Activated naive CD8-positive, alpha-beta T cell treated with anti-CD3 and anti-CD28 coated beads, Interleukin-2, amount 50 U/mL, for 16 hours (primary cell): ENCODE results near the gene NFIB.

Experiments used
- DNase-seq: peaks from one replicate; pipeline ENCODE4 v3.0.0-alpha.2; 2020; ENCODE audit warnings: low read depth, low spot score

NFIB gene

GRCh38 chr9:14278291-14278721 is 35.6 kb downstream of the NFIB start:
- DNase-seq: no peak

DNA sequence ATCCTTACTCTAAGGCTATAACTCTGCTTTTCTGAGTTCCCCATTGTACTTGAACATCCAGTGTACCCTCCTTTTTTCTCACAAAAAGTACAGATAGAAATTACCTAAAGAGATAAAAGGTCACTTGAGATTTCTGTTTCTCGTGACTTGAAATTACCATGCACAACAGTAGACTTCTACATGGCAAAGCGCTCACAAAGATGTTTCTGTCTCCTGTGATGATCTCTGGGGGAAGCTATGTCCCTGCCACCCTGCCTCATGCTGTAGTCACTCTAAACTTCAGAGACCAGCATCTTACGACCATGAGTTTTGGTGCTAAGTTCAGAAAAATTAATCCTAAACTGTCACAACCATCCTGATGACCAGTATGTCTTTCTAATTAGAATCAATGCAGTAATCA is 36.2 kb downstream of the NFIB start:
- DNase-seq: no peak

DNA sequence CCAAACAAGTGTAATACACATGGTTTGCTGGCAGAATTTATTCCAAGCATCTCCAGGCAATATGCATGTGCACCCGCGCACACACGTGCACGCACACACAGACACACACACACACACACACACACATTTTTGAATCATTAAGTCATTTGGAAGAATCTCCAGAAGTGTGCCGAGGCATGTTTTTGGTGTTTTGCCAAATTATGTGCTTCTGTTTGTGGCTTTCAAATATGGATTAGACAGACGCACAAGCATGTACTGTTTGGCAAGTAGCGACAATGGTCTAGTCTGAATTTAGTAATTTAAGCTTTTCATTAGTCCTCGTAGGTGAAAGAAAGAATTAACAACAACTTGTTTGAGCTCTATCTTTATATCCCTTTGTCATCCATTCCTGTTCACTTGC is 36.7 kb downstream of the NFIB start:
- no peak for DNase-seq

- no peak for DNase-seq
Measured at GRCh38 chr9:14275331-14275730, 38.6 kb downstream of the NFIB start.

DNA sequence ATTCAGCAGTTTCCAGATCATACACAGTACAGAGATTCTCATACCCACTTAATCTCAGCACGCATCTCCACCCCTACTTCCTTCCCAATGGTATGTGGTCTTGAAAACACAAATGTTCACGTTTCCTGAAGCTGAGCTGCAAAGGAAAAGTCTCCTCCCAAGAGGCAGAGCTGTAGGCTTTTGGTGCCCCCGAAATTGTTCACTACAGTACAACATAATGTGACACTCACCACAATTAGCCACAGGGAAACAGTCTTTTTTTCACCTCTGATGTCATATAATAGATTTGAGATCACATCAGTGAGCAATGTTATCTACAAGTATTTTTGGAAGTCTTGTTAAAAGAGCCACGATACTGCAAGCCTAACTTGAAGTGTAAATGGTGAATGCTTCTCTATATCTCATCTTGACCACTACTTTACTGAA is 40.2 kb downstream of the NFIB start:
- DNase-seq: no peak

- DNase-seq: no peak
Measured at GRCh38 chr9:14272927-14273528, 40.9 kb downstream of the NFIB start.

GRCh38 chr9:14271093-14271673 is 42.8 kb downstream of the NFIB start:
- no peak for DNase-seq

DNA sequence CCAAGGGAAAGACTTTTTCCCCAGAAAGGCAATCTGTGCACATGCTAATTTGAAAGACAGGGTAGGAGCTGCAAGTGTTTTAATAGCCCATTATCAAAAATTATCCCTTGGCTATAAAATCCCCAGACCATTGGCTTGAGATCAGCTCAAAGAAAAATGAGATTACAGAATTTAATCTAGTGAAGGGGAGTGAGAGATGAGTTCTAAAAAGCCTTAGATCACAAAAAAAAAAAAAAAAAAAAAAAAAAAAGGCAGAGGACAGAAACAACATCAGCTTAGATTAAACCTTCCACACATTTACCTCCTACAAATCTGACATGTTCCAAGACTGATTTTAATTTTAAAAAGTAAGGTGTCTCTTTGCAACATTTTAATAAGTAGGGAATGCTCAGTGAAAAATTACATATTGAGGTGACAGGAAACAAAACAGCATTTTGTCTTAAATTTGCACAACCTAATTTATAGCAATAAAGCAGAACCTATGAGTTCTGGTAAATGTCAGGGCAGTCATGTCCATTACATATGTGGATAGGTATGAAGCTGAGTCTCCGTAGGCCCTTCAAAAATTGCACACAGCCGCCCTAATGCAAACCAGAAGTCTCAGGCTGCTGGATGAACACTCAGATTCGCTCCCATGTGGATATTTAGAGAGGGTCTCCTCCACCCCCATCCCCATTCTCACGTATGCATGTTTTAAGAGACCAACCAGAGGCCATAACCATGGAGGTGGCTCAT is 43.4 kb downstream of the NFIB start:
- no peak for DNase-seq

DNA sequence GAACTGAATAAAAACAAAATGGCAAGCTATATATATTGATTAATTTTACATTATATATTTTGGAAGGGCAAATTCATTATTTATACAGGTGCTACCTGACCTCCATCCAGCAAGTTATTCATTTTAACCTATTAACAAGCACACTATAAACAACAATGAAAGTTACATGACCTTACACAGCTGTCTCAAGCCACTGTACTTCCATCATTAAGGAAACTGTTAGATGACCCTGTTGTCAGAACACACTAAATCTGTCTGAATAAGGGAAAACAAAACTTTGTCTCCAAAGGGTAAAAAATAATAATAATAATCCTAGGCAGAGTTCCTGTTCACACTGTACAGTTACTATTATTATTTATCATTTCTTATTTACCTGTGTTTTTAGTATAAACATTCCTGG is 44.0 kb downstream of the NFIB start:
- DNase-seq: no peak

- DNase-seq: no peak
Measured at GRCh38 chr9:14263707-14264483, 50.0 kb downstream of the NFIB start.

- no peak for DNase-seq
Measured at GRCh38 chr9:14262827-14263226, 51.1 kb downstream of the NFIB start.

DNA sequence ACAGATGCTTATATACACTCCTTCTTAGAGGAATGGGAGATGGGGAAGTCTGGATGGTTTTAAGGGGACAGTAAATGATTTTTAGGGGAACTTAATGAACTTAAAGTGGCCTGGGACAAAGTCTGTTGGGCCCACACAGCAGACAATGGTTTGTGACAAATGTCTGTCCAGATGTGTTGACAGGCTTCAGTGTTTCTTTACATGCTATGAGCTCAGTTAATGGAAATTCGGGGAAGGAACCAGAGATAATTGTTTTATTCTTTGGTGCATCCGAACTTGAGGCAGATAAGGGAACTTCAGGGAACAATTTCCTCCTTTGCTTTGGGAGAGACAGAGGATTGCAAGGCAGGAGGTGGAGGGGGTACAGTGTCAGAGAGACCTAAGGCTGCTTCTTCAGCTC is 52.3 kb downstream of the NFIB start:
- no peak for DNase-seq

DNA sequence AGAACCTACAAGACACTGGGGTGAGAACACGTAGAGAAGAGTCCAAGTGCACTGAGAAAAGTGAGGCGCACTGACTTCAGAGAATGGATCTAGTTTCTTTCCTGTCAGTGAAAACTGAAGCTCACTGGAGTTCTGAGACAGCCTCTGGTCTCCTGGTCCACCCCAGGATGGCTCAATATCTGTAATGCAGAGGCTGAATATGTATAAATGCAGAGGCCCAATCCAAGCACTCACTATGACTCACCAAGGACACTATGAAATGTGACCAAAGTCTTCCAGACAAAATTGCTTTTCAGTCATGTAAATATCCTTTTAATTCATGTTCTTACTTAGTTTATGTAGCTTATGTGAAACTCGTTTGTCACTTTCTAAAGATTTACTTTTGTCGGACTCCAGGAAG is 53.8 kb downstream of the NFIB start:
- DNase-seq: no peak

GRCh38 chr9:14258660-14259239 is 55.2 kb downstream of the NFIB start:
- DNase-seq: no peak

GRCh38 chr9:14258156-14258555 is 55.8 kb downstream of the NFIB start:
- no peak for DNase-seq

- no peak for DNase-seq
Measured at GRCh38 chr9:14256588-14256987, 57.4 kb downstream of the NFIB start.

- no peak for DNase-seq
Measured at GRCh38 chr9:14251154-14252071, 62.5 kb downstream of the NFIB start.

GRCh38 chr9:14250794-14251153 is 63.2 kb downstream of the NFIB start:
- DNase-seq: no peak

- no peak for DNase-seq
Measured at GRCh38 chr9:14249527-14249926, 64.4 kb downstream of the NFIB start.

DNA sequence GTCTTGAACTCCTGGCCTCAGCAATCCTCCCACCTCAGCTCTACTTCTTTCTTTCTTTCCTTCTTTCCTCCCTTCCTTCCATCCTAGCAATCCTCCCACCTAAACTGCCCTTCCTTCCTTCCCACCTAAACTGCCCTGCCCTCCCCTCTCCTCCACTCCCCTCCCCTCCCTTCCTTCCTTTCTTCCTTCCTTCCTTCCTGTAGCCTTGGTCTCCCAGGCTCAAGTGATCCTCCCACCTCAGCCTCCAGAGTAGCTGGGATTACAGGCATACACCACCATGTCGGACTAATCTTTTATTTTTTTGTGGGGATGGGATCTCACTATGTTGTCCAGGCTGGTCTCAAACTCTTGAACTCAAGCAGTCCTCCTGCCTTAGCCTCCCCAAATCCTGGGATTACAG is 65.8 kb downstream of the NFIB start:
- no peak for DNase-seq

GRCh38 chr9:14247577-14247976 is 66.4 kb downstream of the NFIB start:
- no peak for DNase-seq
